PFSK-1 (cell line): ENCODE data around the gene RGS9.
A peak's percentile ranks its signal among the peaks of the same experiment; 100 is the strongest.

Experiments used
- FOXP2 ChIP-seq: optimal IDR thresholded peaks from 2 replicates; pipeline ENCODE3; 2011; ENCODE audit warnings: borderline replicate concordance, control low read depth, inconsistent platforms; ENCODE audit not compliant: insufficient read depth; ENCODE audit errors: extremely low read length, extremely low read depth
- POLR2AphosphoS5 ChIP-seq: IDR thresholded peaks from 2 replicates; pipeline ENCODE4 v1.6.1; 2012; ENCODE audit warnings: low read depth, mild to moderate bottlenecking, control low read depth, low read length, moderate library complexity
- REST ChIP-seq, 2 experiments: IDR thresholded peaks; 2 replicates each; pipeline versions ENCODE4 v1.6.1 to v1.8.0; 2011 to 2012; ENCODE audit warnings: low read depth in 2 of 2, low read length in 2 of 2, control low read depth in 1 of 2, inconsistent platforms in 1 of 2, mild to moderate bottlenecking in 1 of 2, moderate library complexity in 1 of 2; ENCODE audit not compliant: insufficient read depth in 1 of 2
- SIN3A ChIP-seq: IDR thresholded peaks from 2 replicates; pipeline ENCODE4 v1.6.1; 2012; ENCODE audit warnings: mild to moderate bottlenecking, low read length, moderate library complexity, borderline replicate concordance; ENCODE audit not compliant: insufficient read depth
- TAF1 ChIP-seq: IDR thresholded peaks from 2 replicates; pipeline ENCODE4 v1.6.1; 2012; ENCODE audit warnings: low read length, control low read depth, borderline replicate concordance; ENCODE audit not compliant: insufficient read depth

Gene RGS9

GRCh38 chr17:65173284-65173793 lies 36.2 kb downstream of the RGS9 start:
- TF ChIP-seq SIN3A (peak; percentile 74; the same call in 1 of the 2 replicates), POLR2AphosphoS5 (peak; percentile 40; the same call in 1 of the 2 replicates), REST (IDR thresholded peaks at IDR 0.05; ENCODE audit: insufficient read depth in 1 of 2, low read depth in 2 of 2, low read length in 2 of 2) (peak in 1 of 2 experiments; percentile 57; a peak in 2 of 4 replicates), FOXP2 (peak; percentile 99), TAF1 (peak; percentile 83; the same call in 1 of the 2 replicates)

- no peak for TF ChIP-seq FOXP2
- no peak for TF ChIP-seq REST (IDR thresholded peaks at IDR 0.05; ENCODE audit: insufficient read depth in 1 of 2, low read depth in 2 of 2, low read length in 2 of 2)
Measured at GRCh38 chr17:65173976-65174683, 37.0 kb downstream of the RGS9 start.

- TF ChIP-seq SIN3A (no peak), TAF1 (no peak), POLR2AphosphoS5 (no peak)
Measured at GRCh38 chr17:65174974-65175373, 37.8 kb downstream of the RGS9 start.

GRCh38 chr17:65175952-65176351 lies 38.8 kb downstream of the RGS9 start:
- TF ChIP-seq SIN3A, result no peak
- no peak for TF ChIP-seq REST (IDR thresholded peaks at IDR 0.05; ENCODE audit: insufficient read depth in 1 of 2, low read depth in 2 of 2, low read length in 2 of 2)
- no peak for TF ChIP-seq TAF1
- no peak for TF ChIP-seq FOXP2
- TF ChIP-seq POLR2AphosphoS5, result no peak

- TF ChIP-seq REST (IDR thresholded peaks at IDR 0.05; ENCODE audit: insufficient read depth in 1 of 2, low read depth in 2 of 2, low read length in 2 of 2) (no peak), SIN3A (no peak), TAF1 (no peak), FOXP2 (no peak), POLR2AphosphoS5 (no peak)
Measured at GRCh38 chr17:65176646-65177409, 39.7 kb downstream of the RGS9 start.
